Fibroblast of the aortic adventitia (primary cell): ENCODE measurements around the gene RAMP2. TPM values are rescaled to one million over a fixed set of nuclear protein-coding genes. Genes with fewer than 3 reads are reported as not detected.

Experiments used
- DNase-seq: peaks from one replicate; pipeline ENCODE4 v3.0.0-alpha.2; 2010; ENCODE audit warnings: low read depth
- H3K4me3 ChIP-seq: 2 replicates; pipeline ENCODE4 v1.5.1; 2011; ENCODE audit warnings: low read depth, mild to moderate bottlenecking, control low read depth, low read length, moderate library complexity
- total RNA-seq: library from RNA; depleted of rRNA; stranded (reverse); fragments of >200 nt; gene quantifications from 2 replicates; pipeline ENCODE4 v1.2.3, GENCODE V29; 2012; ENCODE audit warnings: low replicate concordance
- TF ChIP-seq, protein P1 (sequence below): IDR thresholded peaks from 2 replicates; pipeline ENCODE4 v1.5.1; 2011; ENCODE audit warnings: mild to moderate bottlenecking, low read length, control low read depth, inconsistent platforms; ENCODE audit not compliant: insufficient read depth

The RAMP2 gene
- total RNA-seq, 1 donor: 0.27 TPM

DNA sequence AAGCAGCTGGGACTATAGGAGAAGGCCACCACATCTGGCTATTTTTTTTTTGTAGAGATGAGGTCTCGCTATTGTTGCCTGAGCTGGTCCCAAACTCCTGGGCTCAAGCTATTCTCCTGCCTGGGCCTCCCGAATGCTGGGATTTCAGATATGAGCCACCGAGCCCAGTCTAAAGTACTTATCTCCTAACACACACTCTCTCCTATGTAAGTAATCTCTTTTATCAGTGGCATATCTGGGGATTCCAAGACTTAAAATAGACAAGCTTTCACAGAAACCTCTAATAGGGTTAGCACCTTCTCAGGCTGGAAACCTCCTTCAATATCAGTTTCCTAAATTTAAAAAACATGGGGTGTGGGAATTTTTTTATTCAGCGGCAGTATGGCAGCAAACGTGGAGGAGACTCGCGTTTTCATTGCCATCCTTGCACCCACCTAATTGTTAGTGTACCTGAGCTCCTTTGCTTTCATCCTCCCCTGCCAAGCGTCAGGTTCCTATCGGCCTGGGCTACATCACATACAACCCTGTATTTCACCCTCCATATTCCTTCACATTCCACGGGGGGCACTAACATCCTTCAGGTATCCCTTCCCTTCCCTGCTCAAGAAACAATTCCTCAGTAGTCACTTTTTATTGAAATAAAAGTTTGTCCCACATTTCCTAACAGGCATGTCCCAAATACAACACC lies 17.3 kb upstream of the RAMP2 start:
- peak overlapping the region; percentile 86 for H3K4me3 ChIP-seq
- DNase-seq: no peak
- TF ChIP-seq, protein P1, sequence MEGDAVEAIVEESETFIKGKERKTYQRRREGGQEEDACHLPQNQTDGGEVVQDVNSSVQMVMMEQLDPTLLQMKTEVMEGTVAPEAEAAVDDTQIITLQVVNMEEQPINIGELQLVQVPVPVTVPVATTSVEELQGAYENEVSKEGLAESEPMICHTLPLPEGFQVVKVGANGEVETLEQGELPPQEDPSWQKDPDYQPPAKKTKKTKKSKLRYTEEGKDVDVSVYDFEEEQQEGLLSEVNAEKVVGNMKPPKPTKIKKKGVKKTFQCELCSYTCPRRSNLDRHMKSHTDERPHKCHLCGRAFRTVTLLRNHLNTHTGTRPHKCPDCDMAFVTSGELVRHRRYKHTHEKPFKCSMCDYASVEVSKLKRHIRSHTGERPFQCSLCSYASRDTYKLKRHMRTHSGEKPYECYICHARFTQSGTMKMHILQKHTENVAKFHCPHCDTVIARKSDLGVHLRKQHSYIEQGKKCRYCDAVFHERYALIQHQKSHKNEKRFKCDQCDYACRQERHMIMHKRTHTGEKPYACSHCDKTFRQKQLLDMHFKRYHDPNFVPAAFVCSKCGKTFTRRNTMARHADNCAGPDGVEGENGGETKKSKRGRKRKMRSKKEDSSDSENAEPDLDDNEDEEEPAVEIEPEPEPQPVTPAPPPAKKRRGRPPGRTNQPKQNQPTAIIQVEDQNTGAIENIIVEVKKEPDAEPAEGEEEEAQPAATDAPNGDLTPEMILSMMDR: peak; percentile 42

- peak; percentile 38 for DNase-seq
- peak overlapping the region; percentile 86 for H3K4me3 ChIP-seq
- TF ChIP-seq, protein P1: no peak
Observed at GRCh38 chr17:42744283-42744805, 16.7 kb upstream of the RAMP2 start.

GRCh38 chr17:42744806-42745617 lies 16.0 kb upstream of the RAMP2 start, which contains the start of gene EZH1:
TSS of gene EZH1 (minus strand) at chr17:42745040. CDS start at chr17:42728941, 16,099 bp downstream.
- peak; percentile 85 for DNase-seq
- TF ChIP-seq, protein P1: no peak
- peak within 1 kb of the TSS; percentile 86 for H3K4me3 ChIP-seq

DNA sequence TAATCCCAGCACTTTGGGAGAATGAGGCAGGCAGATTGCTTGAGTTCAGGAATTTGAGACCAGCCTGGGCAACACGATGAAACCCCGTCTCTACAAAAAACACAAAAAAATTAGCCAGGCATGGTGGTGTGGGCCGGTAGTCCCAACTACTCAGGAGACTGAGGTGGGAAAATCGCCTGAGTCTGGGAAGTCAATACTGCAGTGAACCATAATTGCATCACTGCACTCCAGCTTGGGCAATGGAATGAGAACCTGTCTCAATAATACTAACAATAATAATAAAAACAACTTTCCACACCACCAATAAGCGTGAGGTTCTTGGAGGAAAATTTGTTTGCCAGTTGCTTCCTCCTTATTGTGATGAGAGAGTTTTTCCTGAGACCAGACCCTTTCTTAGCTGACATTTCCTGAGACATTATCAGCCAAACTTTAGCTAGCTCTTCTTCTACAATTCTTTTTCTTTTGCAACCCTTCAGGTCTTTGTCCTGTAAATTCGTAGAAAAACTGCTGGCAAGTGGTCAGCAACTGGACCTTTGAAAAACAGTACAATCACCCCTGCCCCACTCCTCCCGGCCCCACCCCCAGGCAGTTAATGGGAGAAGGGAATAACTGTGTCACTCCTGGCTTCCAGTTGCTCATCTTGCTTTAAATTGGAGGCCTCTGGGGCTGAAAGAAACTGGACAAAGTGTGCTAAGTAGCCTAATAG lies 12.7 kb upstream of the RAMP2 start:
- DNase-seq: no peak
- H3K4me3 ChIP-seq: no peak overlapping the region
- TF ChIP-seq, protein P1: no peak

DNA sequence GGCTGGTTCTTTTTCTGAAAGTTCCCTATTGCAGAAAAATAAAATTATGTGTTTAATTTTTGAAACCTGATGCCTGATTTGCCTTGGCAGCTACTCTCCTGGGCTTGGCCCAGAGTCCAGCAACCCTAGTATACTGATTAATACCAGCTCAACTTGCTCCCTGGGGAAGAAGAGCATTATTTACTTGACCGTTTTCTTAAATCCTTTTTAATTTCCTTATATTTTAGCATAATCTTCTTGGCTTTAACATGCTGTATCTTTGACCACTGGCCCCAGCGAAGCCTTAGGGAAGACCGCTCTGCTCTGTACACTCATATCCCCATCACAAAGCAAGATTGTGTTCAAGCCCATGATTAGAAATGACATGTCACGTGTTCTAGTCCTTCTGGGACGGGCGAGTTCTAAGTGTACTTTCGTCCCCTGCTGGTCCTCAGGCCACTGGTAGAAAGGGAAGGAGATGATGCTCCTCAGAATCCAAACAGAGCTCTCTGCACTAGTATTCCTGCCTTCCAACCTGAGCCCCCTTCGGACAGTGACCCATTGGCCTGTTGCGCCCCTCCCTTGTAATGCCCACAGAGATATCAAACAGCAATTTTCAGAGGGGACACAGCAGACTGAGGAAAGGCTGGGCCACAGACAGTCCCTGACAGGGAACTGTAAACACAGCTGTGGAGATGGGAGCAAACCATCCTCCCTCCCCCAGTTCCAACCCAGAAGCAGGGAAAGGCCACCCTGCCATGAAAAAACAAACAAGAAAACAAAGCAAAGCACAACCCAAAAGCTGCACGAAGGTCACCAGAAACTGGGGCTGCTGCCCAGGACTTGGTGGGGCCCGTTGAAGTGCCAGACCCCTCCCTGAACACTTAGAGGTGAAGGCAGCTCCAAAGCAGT lies 11.9 kb upstream of the RAMP2 start:
- TF ChIP-seq, protein P1: no peak
- DNase-seq: peak; percentile 46
- H3K4me3 ChIP-seq: no peak overlapping the region
